HG02623 (cell line): ENCODE data around the gene CDK2.

ENCODE experiments used
- ATAC-seq: cut with Tn5 transposase; IDR thresholded peaks from one replicate; pipeline ENCODE4 v1.9.1; 2021; ENCODE audit warnings: moderate library complexity; ENCODE audit not compliant: unreplicated experiment

Gene CDK2

GRCh38 chr12:56010111-56010570 is 43.5 kb downstream of the CDK2 start:
- no peak for ATAC-seq

DNA sequence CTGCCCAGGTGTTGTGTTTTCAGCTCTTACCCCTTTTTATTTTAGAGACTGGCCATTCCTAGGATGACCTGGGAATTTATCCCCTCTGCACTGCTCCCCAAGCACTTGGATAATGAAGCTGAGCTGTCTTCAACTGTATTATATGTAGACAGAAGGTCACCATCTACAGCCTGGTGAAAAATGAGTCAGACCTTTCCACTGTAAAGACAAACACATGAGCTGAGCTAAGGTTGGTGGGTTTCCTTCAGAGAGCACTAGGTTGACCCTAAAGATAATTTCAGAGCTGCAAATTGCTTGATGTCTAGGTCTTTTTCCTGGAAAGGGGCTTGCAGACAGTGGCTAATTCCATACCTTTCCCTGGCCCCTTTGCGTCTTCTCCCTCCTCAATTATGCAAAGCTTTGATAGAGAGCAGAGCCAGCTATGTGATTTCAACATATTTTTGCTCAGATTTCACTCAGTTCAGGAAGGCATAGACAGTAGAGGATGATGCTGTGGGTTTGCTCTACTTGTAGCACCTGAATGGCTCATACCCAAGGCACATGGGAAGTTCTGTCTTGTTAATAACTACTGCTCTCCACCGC is 45.0 kb downstream of the CDK2 start:
- ATAC-seq, result no peak

GRCh38 chr12:56013482-56013881 is 46.9 kb downstream of the CDK2 start:
- ATAC-seq, result no peak

DNA sequence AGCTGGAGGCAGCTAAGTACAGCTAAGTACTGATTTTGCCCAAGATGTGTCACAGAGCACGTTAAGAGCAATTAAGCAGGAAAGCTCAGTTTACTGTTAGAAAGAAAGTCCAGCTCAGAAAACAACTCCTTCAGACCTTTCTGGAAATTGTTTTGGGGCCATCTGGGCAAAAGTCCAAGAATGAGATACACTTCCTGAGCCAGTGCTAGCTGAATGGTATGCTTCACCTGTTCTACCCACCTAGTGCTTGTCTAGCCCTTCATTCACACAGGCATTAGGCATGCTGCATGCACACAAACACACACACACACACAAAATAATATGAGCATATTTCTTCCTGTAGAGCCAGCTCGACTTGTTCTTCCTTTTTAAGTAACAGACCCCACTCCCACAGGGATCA is 47.6 kb downstream of the CDK2 start:
- no peak for ATAC-seq

DNA sequence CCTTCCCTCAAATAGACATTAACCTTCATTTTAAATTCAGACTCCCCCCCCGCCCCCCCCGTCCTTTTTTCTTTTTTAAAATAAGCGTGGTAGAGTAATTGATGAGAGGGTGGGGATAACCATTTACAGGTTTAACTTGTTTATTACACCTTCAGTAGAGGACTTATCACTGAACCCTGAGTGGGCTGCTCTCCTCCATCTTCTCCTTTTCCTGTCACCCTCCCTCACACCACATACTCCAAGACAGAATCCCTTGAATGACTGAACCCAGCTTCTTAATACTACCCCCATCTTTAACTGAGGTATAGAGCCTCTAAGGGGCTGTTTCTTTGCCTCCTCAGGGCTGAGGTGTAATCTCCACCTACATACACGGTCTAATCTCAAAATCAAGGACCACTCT is 50.6 kb downstream of the CDK2 start:
- ATAC-seq, result no peak

DNA sequence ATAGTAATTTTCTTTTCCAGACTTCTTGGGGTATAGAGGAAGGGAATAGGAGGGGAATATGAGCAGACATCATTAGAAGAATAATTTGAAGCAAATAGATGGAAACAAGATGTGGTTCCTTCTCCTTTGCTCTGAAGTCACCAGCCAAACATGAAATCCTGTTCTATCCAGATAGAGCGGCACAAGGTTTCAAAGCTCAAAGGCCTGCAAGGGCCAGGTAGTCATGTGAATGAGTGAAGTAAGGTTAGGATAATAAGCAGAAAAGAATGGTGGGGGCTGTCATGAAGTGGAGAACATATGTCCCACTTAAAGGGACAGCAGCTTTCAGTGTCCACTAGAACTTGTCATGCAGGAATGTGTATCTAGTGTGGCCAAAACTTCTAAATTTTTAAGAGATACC is 51.7 kb downstream of the CDK2 start:
- ATAC-seq, result no peak

DNA sequence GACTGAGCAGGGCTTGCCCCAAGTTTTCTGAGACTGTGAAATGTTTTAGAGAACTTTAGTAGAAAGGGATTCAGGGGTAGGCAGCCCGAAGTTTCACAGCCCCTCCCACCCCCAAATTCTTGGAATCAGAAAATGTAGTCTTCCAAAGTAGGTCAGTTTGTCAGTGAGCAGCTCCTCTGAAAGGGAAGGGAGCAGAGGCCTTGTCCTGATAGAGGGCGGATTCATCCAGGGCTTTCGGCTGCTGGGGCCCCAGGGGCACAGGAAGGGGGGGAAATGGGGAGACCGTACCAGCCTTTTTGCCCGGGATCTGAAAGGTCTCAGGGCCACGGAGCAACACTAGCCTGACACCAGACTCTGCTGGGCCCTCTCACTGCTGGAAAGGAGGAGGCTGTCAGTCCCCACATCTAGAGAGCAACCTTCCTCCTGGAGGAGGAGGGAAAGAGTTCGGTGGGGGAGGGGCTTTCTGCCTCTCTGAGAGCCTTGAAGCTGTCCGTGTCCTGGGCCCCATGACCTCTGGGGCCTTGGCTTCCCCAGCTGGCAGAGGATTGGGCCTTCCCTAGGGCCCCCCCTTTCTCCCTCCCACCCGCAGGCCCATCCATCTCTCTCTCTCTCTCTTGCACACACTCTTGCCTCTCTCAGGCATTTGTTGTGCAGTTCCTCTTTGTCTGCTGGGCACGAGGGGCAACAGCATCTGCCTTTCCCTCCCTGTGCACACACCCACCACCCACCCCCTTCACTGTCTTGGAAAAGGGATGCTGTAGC is 54.0 kb downstream of the CDK2 start, which contains the start of gene IKZF4:
Gene IKZF4 (plus strand): TSS at position 621 of the 762 bp plus-strand sequence. CDS start 451 bp downstream, outside the sequence.
- no peak for ATAC-seq

DNA sequence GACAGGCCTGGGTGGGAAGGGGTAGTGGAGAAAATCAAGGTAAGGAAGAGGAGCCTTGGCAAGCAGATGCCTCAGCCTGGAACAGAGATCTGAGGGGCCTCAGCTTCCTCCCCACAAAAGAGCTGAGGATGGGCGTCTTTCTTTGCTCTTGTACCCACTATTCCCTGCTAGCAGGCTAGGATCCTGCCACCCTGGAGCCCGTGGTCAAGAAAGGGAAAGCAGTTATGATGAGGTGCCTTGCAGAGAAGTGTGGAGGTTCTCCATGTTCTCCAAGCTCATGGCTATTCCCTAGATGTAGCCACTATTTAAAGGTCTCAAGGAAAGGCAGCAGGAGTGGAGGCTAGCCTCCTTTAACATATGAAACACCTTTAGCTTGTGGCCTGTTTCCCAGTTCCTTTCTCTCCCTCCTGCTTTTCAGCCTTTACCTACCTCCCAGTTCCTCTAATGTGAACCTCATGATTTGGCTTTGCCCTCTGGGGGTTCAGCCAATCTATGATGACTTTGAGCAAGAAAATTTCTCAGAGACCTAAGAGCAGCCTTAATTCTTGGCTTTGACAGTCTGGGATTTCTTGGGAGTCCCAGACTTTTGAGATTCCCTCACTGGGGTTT is 55.4 kb downstream of the CDK2 start:
- no peak for ATAC-seq
